KOPT-K1 (cell line): Measurements from ENCODE around the gene COQ2.
"Not testable (repeated sequence)": the region's sequence is repeated elsewhere in the genome, so short reads cannot be mapped to it uniquely, and the experiment has no call there.

Experiments used
- H3K27ac ChIP-seq: fragments of 200-600 bp; sonication (generic); 2 replicates; pipeline ENCODE4 v1.5.1; 2016; ENCODE audit warnings: antibody characterized with exemption, mild to moderate bottlenecking, low read depth, low read length; ENCODE audit not compliant: poor library complexity, severe bottlenecking
- H3K36me3 ChIP-seq: fragments of 200-600 bp; sonication (generic); 2 replicates; pipeline ENCODE4 v1.5.1; 2017; ENCODE audit warnings: antibody characterized with exemption, mild to moderate bottlenecking, low read length, moderate library complexity; ENCODE audit not compliant: insufficient read depth
- H3K9me3 ChIP-seq: fragments of 200-600 bp; sonication (generic); 2 replicates; pipeline ENCODE4 v1.5.1; 2017; ENCODE audit warnings: antibody characterized with exemption, low read length, mild to moderate bottlenecking; ENCODE audit not compliant: insufficient read depth, poor library complexity, severe bottlenecking

The COQ2 gene

DNA sequence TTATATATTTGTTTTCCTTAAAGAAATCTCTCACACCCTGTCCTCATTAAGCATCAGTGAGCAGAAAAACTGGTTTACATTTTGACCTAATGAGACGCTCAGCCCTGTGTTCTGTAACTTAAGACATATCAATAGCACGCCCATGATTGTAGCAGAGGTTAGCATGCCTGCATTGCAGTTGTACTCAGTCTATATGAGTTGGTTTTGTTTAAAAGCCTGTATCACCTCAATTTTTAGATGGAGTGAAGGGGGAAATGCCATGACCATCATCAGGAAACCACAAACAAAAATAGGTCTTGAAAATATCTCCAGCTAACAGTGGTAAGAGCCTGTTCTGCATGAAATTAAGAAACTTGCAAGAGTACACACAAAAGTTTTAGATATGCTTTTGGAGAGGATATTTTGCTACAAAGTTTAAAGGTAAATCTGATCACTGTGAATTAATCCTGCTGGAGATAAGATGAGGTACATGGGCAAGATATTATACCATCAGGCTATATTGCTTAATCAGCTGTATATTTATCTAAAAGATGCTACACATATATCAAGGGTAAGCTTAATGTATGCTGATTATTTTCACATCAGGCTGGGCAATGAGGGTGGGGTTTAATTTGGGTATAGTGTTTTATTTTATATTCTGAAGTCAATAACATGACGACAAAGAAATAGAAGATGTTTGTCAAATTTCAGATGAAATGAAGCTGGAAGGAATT, 13.1 kb upstream of the COQ2 start:
- Histone ChIP-seq H3K27ac (no peak overlapping the region), H3K9me3 (no peaks in the 10 kb centered on the region), H3K36me3 (no peaks in the 10 kb centered on the region)

DNA sequence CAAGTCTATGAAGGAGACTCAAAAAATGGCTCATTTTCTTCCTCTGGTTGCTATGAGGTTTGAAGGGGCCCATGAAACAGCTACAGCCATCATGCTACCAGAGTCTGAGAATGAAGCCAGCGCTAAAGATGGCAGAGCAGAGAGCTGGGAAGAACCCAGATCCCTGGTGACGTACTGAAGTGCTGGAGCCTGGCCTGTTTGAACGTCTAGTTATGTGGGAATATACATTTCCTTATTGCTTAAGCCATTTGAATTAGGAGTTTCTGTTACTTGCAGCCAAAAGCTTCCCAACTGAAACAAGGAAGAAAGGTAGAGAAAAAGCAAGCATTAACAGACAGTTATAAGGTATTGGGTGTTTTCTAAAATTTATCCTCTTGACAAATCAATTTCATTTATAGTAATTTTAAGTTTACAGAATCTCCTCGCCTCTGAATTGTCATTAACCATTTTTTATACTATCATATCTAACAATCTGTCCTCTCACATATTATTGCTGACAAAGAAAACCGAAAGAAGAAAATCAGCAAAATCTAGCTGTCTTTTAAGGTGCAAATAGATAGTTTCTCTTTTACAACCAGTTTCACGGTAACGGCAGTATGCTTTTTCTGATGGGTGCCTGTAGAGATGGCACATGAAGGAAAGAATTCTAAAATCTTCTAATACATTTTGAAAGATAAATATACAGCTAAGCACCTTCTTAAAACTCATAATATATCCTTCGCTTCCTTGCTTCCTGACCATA, 8.9 kb upstream of the COQ2 start:
- Histone ChIP-seq H3K36me3 (no peaks in the 10 kb centered on the region), H3K27ac (no peak overlapping the region), H3K9me3 (peaks cover 6% of the 10 kb centered on the region)

DNA sequence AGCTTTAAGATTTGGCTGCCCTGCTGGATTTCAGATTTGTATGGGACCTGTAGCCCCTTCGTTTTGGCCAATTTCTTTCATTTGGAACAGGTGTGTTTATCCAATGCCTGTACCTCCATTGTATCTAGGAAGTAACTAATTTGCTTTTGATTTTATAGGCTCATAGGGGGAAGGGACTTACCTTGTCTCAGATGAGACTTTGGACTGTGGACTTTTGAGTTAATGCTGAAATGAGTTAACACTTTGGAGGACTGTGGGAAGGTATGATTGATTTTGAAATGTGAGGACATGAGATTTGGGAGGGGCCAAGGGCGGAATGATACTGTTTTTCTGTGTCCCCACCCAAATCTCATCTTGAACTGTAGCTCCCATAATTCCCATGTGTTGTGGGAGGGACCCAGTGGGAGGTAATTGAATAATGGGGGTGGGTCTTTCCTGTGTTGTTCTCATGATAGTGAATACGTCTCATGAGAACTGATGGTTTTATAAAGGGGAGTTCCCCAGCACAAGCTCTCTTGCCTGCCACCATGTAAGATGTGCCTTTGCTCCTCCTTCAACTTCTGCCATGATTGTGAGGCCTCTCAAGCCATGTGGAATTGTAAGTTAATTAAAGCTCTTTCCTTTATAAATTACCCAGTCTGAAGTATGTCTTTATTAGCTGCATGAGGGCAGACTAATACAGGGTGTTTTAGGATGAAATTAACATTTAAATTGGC, 5.6 kb upstream of the COQ2 start:
- H3K36me3 ChIP-seq, H3K27ac ChIP-seq, H3K9me3 ChIP-seq: not testable (repeated sequence)

- H3K36me3 ChIP-seq, H3K27ac ChIP-seq, H3K9me3 ChIP-seq: not testable (repeated sequence)
These were observed 3.8 kb upstream of the COQ2 start for GRCh38 chr4:83288381-83288780.

DNA sequence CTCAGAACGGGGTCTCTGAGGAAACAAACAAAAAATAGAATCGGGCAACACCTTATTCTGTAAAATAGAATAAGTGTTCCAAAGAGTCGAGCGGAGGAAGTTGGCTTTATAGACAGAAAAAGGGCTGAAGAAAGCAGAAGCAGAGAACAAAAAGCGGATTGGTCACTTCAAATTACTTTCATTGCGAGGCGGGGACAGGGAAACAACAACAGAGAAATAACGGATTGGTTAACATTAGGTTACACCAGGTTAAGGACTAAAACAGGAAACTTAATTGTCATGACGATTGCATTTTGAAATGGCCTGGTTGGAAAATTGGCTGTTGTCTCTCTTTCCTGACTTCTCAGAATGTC, 433 bp upstream of the COQ2 start:
- H3K9me3 ChIP-seq = no peaks in the 10 kb centered on the region
- H3K36me3 ChIP-seq = no peaks in the 10 kb centered on the region
- peak overlapping the region; percentile 72 for H3K27ac ChIP-seq

DNA sequence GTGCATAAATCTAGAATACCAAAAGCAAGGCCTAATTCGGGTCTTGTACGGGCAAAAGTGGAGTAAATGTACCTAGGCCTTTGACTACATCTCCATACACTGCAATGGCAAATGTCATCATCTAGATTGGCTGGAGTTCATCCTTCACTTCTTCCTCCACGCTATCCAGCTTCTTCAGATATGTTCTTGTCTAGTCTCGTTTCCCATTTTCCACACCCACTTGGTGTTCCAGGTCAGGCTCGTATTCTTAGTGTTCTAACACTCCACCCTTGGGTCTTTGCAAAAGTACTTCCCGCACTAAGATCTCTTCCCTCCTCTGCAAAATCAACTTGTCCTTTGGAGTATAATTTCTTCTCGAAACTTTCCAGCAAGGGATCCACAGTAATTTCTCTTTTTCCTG, 1.4 kb downstream of the COQ2 start:
- H3K9me3 ChIP-seq = no peaks in the 10 kb centered on the region
- peaks cover 7% of the 10 kb centered on the region; the same call in 1 of the 2 replicates for H3K36me3 ChIP-seq
- H3K27ac ChIP-seq = no peak overlapping the region

DNA sequence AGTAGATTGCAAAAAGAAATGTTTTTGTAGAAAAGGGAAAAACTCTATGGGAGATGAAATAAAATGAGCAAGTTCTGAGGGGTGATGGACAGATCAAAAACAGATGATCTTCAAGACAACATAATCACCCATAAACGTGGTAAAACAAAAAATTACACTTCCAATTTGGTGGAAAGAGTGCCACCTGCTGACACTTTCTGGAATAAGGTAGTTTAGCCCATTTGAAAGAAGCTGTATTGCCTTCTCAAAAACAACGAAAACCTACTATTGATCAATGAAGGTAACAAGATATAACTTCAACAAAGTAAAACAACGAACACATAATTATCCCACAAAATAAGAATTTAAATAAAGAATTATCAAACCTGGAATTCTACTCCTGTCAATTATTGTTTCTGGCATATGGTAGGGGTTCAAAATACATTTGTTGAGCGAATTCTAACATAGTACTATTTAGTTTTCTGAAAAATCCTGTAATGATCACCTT, 2.5 kb downstream of the COQ2 start:
- Histone ChIP-seq H3K36me3 (peaks cover 16% of the 10 kb centered on the region; the same call in 1 of the 2 replicates), H3K27ac (no peak overlapping the region), H3K9me3 (no peaks in the 10 kb centered on the region)

GRCh38 chr4:83281307-83281706, 3.3 kb downstream of the COQ2 start:
- no peak overlapping the region for H3K27ac ChIP-seq
- peaks cover 17% of the 10 kb centered on the region; the same call in 1 of the 2 replicates for H3K36me3 ChIP-seq
- no peaks in the 10 kb centered on the region for H3K9me3 ChIP-seq

- Histone ChIP-seq H3K27ac (no peak overlapping the region), H3K36me3 (peaks cover 41% of the 10 kb centered on the region), H3K9me3 (no peaks in the 10 kb centered on the region)
These were observed 8.1 kb downstream of the COQ2 start for GRCh38 chr4:83276299-83277040.

DNA sequence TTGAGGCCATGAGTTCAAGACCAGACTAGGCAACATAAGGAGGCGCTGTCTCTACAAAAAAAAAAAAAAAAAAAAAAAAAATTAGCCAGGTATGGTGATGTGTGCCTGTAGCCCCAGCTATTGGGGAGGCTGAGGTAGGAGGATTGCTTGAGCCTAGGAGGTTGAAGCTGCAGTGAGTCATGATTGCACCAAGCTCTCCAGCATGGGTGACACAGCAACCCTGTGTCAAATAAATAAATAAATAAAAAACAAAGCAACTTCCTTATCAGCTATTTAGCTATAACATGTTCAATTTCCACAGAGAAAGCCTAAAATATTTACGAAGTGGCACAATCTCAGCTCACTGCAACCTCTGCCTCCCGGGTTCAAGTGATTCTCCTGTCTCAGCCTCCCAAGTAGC, 10.7 kb downstream of the COQ2 start:
- H3K9me3 ChIP-seq, H3K27ac ChIP-seq: not testable (repeated sequence)
- H3K36me3 ChIP-seq = peaks cover 63% of the 10 kb centered on the region

GRCh38 chr4:83272900-83273299, 11.7 kb downstream of the COQ2 start:
- H3K9me3 ChIP-seq = no peaks in the 10 kb centered on the region
- no peak overlapping the region for H3K27ac ChIP-seq
- H3K36me3 ChIP-seq = peaks cover 63% of the 10 kb centered on the region

GRCh38 chr4:83269256-83269655, 15.3 kb downstream of the COQ2 start:
- Histone ChIP-seq H3K27ac (no peak overlapping the region), H3K36me3 (peaks cover 83% of the 10 kb centered on the region), H3K9me3 (no peaks in the 10 kb centered on the region)

DNA sequence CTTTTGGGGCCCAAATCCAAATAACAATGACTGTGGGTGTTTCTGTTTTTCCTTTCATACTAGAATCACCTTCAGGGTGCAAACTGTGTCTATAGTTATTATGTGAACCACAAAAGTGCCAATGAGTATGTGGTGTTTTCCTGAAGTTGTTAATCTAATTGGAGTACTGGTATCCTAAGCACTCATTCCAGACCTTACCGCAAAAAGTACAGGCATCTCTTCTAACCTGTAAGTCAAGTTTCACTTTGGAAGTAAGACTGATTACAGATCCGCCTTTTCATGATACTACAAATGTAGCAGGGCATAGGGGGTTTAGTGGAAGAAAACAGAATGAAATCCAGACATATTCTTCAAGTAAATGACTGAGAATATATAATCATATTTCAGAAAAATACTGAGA, 16.1 kb downstream of the COQ2 start:
- Histone ChIP-seq H3K9me3 (no peaks in the 10 kb centered on the region), H3K27ac (no peak overlapping the region), H3K36me3 (peaks cover 83% of the 10 kb centered on the region)

- Histone ChIP-seq H3K9me3 (no peaks in the 10 kb centered on the region), H3K36me3 (peaks cover 83% of the 10 kb centered on the region), H3K27ac (no peak overlapping the region)
These were observed 16.6 kb downstream of the COQ2 start for GRCh38 chr4:83267830-83268475.
